ENCODE data around the gene MICAL2.

DNA sequence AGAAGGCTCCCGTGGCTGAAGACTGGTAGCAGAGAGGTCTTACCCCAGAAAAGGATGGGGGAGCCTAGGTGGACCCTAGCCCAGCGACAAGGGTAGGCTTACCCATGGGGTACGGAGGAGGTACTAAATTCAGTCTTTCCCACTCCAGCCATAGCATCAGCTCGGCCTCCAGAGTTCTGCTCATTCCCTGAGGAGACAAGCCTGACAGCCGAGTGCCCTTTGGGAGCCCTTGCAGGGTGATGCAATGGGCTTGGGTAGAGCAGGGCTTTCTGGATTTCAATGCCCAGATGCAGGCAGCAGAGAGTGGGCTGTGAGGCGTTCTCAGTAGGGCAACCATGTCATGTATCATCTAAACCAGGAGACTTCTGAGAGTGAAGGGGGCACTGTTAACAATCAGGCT is 124.7 kb downstream of the MICAL2 start:
- no peak for TF ChIP-seq FOXP2 (optimal IDR thresholded peaks at IDR 0.05; ENCODE audit: control extremely low read depth, extremely low read length, insufficient read depth)
- TF ChIP-seq EZH2 (IDR thresholded peaks at IDR 0.05) = no peak
